OCI-LY1 (cell line): ENCODE results near the gene FRS2.
A peak's percentile ranks its signal among the peaks of the same experiment; 100 is the strongest.

Source experiments
- H2AFZ ChIP-seq: fragments of 200-600 bp; sonication (generic), shearing (Covaris generic); 2 replicates; pipeline ENCODE4 v1.6.0; 2014; ENCODE audit warnings: antibody characterized with exemption, mild to moderate bottlenecking, low read length
- H3F3A ChIP-seq: fragments of 200-600 bp; sonication (generic), shearing (Covaris generic); 2 replicates; pipeline ENCODE4 v1.6.0; 2014; ENCODE audit warnings: mild to moderate bottlenecking, antibody characterized with exemption, low read length, moderate library complexity; ENCODE audit not compliant: insufficient read depth
- H3K27ac ChIP-seq: fragments of 200-600 bp; sonication (generic); 2 replicates; pipeline ENCODE4 v1.5.1; 2014; ENCODE audit warnings: low read length, mixed run types, mild to moderate bottlenecking, low read depth; ENCODE audit not compliant: poor library complexity, severe bottlenecking
- H3K27me3 ChIP-seq: fragments of 200-600 bp; sonication (generic); 2 replicates; pipeline ENCODE4 v1.6.0; 2014; ENCODE audit warnings: antibody characterized with exemption, mild to moderate bottlenecking, low read length, moderate library complexity; ENCODE audit not compliant: insufficient read depth
- H3K36me3 ChIP-seq: fragments of 200-600 bp; sonication (generic); 2 replicates; pipeline ENCODE4 v1.6.1; 2014; ENCODE audit warnings: mild to moderate bottlenecking, antibody characterized with exemption, low read length, moderate library complexity, mixed read lengths; ENCODE audit not compliant: insufficient read depth
- H3K4me1 ChIP-seq: fragments of 200-600 bp; sonication (generic); 2 replicates; pipeline ENCODE4 v1.5.1; 2014; ENCODE audit warnings: mild to moderate bottlenecking, low read length, moderate library complexity; ENCODE audit not compliant: insufficient read depth, severe bottlenecking
- H3K4me2 ChIP-seq: fragments of 200-600 bp; sonication (generic), shearing (Covaris generic); 2 replicates; pipeline ENCODE4 v1.6.1; 2014; ENCODE audit warnings: low read length
- H3K4me3 ChIP-seq: fragments of 200-600 bp; sonication (generic); 2 replicates; pipeline ENCODE4 v1.5.1; 2014; ENCODE audit warnings: low read length, low read depth, mild to moderate bottlenecking, mixed read lengths; ENCODE audit not compliant: poor library complexity, severe bottlenecking
- H3K79me2 ChIP-seq: fragments of 200-600 bp; shearing (Covaris generic); 2 replicates; pipeline ENCODE4 v1.6.1; 2016; ENCODE audit warnings: mixed run types, low read length, mixed read lengths; ENCODE audit not compliant: insufficient read depth
- H3K9ac ChIP-seq: fragments of 200-600 bp; sonication (generic), shearing (Covaris generic); 2 replicates; pipeline ENCODE4 v1.6.1; 2014; ENCODE audit warnings: mild to moderate bottlenecking, low read length, mixed read lengths
- H3K9me2 ChIP-seq: fragments of 200-600 bp; sonication (generic), shearing (Covaris generic); 2 replicates; pipeline ENCODE4 v1.6.1; 2014; ENCODE audit warnings: low read depth, mild to moderate bottlenecking, low read length, mixed read lengths
- H3K9me3 ChIP-seq: fragments of 200-600 bp; shearing (Covaris generic); 2 replicates; pipeline ENCODE4 v1.6.1; 2014; ENCODE audit warnings: low read length, mixed read lengths
- H4K20me1 ChIP-seq: fragments of 200-600 bp; sonication (generic), shearing (Covaris generic); 2 replicates; pipeline ENCODE4 v1.6.0; 2016; ENCODE audit warnings: mild to moderate bottlenecking, low read length; ENCODE audit not compliant: insufficient read depth
- EZH2 ChIP-seq: fragments of 200-600 bp; sonication (generic), shearing (Covaris generic); IDR thresholded peaks from 2 replicates; pipeline ENCODE4 v1.8.0; 2017; ENCODE audit warnings: borderline replicate concordance, mixed run types, mild to moderate bottlenecking, antibody characterized with exemption, low read length, moderate library complexity, mixed read lengths
- TF ChIP-seq, protein P1 (sequence below): fragments of 200-600 bp; sonication (generic), shearing (Covaris generic); IDR thresholded peaks from 2 replicates; pipeline ENCODE4 v1.5.1; 2017; ENCODE audit warnings: mild to moderate bottlenecking, antibody characterized with exemption, low read length, moderate library complexity, mixed read lengths

Gene FRS2

DNA sequence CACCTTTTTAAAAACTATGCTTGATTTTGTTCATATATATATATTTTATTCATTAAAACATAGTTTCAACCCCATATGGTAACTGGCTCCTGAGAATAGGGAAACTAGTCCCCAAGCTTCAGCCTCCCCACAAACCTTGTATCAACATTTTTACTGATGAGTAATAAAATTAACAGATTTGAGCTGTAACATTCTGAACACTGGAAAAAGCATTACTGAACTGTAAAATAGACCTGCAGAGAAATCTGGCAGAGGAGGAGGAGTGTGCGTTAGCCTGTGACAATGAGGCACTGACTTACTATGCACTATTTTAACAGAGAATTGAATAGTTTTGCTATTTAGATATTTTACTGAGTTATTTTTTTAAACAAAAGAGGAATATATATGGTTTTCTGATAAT is 43.1 kb downstream of the FRS2 start:
- H3K4me1 ChIP-seq, result peaks cover 27% of the 10 kb centered on the region
- H3K27me3 ChIP-seq, result no peaks in the 10 kb centered on the region
- TF ChIP-seq, protein P1, sequence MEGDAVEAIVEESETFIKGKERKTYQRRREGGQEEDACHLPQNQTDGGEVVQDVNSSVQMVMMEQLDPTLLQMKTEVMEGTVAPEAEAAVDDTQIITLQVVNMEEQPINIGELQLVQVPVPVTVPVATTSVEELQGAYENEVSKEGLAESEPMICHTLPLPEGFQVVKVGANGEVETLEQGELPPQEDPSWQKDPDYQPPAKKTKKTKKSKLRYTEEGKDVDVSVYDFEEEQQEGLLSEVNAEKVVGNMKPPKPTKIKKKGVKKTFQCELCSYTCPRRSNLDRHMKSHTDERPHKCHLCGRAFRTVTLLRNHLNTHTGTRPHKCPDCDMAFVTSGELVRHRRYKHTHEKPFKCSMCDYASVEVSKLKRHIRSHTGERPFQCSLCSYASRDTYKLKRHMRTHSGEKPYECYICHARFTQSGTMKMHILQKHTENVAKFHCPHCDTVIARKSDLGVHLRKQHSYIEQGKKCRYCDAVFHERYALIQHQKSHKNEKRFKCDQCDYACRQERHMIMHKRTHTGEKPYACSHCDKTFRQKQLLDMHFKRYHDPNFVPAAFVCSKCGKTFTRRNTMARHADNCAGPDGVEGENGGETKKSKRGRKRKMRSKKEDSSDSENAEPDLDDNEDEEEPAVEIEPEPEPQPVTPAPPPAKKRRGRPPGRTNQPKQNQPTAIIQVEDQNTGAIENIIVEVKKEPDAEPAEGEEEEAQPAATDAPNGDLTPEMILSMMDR, result no peak
- no peak for TF ChIP-seq EZH2
- H3K79me2 ChIP-seq, result peaks cover 21% of the 10 kb centered on the region
- no peaks in the 10 kb centered on the region for H3K9me2 ChIP-seq
- no peaks in the 10 kb centered on the region for H4K20me1 ChIP-seq
- no peak overlapping the region for H2AFZ ChIP-seq
- no peak overlapping the region for H3K4me2 ChIP-seq
- no peak overlapping the region for H3K4me3 ChIP-seq
- no peaks in the 10 kb centered on the region for H3K9me3 ChIP-seq
- H3F3A ChIP-seq, result no peaks in the 10 kb centered on the region
- H3K36me3 ChIP-seq, result no peaks in the 10 kb centered on the region
- H3K9ac ChIP-seq, result no peak overlapping the region
- no peak overlapping the region for H3K27ac ChIP-seq

DNA sequence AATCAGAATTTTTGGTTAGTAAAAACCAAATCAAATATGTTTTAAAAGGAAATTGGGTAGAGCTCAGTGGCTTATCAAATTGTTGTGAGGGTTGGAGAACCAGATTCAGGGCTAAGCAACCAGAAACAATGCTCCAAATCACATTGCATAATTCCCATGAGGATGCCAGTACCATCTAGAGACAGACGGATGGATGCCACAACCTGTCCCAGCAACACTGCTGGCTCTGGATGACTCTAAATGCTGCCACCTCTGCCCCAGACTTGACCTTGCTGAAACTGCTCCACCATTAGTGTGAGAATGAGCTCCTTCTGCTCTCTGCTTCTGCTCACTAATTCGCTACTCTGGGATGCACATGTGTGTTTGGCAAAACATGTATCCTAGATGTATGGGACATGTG is 43.9 kb downstream of the FRS2 start:
- H3K4me1 ChIP-seq, result peaks cover 22% of the 10 kb centered on the region
- H3K9me2 ChIP-seq, result no peaks in the 10 kb centered on the region
- no peak overlapping the region for H2AFZ ChIP-seq
- peaks cover 21% of the 10 kb centered on the region for H3K79me2 ChIP-seq
- H4K20me1 ChIP-seq, result no peaks in the 10 kb centered on the region
- no peak for TF ChIP-seq EZH2
- TF ChIP-seq, protein P1, result no peak
- no peak overlapping the region for H3K4me2 ChIP-seq
- H3F3A ChIP-seq, result no peaks in the 10 kb centered on the region
- H3K27ac ChIP-seq, result no peak overlapping the region
- no peaks in the 10 kb centered on the region; the same call in 1 of the 2 replicates for H3K9me3 ChIP-seq
- H3K36me3 ChIP-seq, result no peaks in the 10 kb centered on the region
- H3K27me3 ChIP-seq, result no peaks in the 10 kb centered on the region
- H3K4me3 ChIP-seq, result no peak overlapping the region
- no peak overlapping the region for H3K9ac ChIP-seq

DNA sequence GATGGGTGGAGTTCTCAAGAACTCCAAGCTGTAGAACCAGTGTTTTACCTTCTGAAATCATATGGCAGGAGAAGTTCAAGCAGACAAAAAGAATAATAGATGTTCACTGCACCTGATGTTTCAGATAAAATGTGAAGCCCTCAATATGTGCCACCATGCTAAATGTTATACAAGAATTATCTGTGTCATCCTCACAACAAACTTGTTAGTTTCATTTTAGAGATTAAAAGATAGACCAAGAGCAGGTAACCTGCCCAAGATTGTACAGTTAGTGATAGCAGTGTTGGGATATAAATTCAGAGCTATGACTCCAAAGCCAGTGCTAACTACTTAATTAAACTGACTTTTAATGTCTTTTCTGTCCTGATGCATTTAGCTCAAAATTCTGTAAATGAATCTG is 44.7 kb downstream of the FRS2 start:
- no peak overlapping the region for H3K4me3 ChIP-seq
- no peaks in the 10 kb centered on the region for H3K9me2 ChIP-seq
- H2AFZ ChIP-seq, result no peak overlapping the region
- H3K27me3 ChIP-seq, result no peaks in the 10 kb centered on the region
- TF ChIP-seq, protein P1, result no peak
- TF ChIP-seq EZH2, result no peak
- peaks cover 22% of the 10 kb centered on the region for H3K4me1 ChIP-seq
- no peaks in the 10 kb centered on the region for H3F3A ChIP-seq
- no peaks in the 10 kb centered on the region for H3K36me3 ChIP-seq
- H3K4me2 ChIP-seq, result peak overlapping the region; percentile 16; the same call in 1 of the 2 replicates
- H3K9ac ChIP-seq, result no peak overlapping the region
- H3K27ac ChIP-seq, result no peak overlapping the region
- H4K20me1 ChIP-seq, result no peaks in the 10 kb centered on the region
- peaks cover 22% of the 10 kb centered on the region for H3K79me2 ChIP-seq
- H3K9me3 ChIP-seq, result no peaks in the 10 kb centered on the region; the same call in 1 of the 2 replicates
